ENCODE data around the gene DNASE1.
"Not testable (repeated sequence)": the region's sequence is repeated elsewhere in the genome, so short reads cannot be mapped to it uniquely, and the experiment has no call there.

Gene DNASE1

GRCh38 chr16:3654249-3654991 is at the start of gene DNASE1:
DNASE1 (plus strand) TSS chr16:3654691; CDS start chr16:3655374, 683 bp downstream.
- no peak for DNase-seq (ENCODE audit: low read depth)

- DNase-seq (ENCODE audit: low read depth) = no peak
These were observed 48.0 kb upstream of the DNASE1 start for GRCh38 chr16:3606441-3606840.

GRCh38 chr16:3607161-3607560 is 47.3 kb upstream of the DNASE1 start:
- DNase-seq (ENCODE audit: low read depth) = no peak

GRCh38 chr16:3607634-3608033 is 46.9 kb upstream of the DNASE1 start:
- DNase-seq (ENCODE audit: low read depth) = no peak

GRCh38 chr16:3608069-3608468 is 46.4 kb upstream of the DNASE1 start:
- no peak for DNase-seq (ENCODE audit: low read depth)

GRCh38 chr16:3608976-3609375 is 45.5 kb upstream of the DNASE1 start:
- DNase-seq (ENCODE audit: low read depth) = not testable (repeated sequence)

- no peak for DNase-seq (ENCODE audit: low read depth)
These were observed 44.4 kb upstream of the DNASE1 start for GRCh38 chr16:3609895-3610697.

GRCh38 chr16:3610698-3611145 is 43.8 kb upstream of the DNASE1 start:
- DNase-seq (ENCODE audit: low read depth) = no peak

- DNase-seq (ENCODE audit: low read depth) = peak; percentile 83
These were observed 43.1 kb upstream of the DNASE1 start, which contains the start of gene SLX4 for GRCh38 chr16:3611146-3611975. SLX4 (minus strand) TSS chr16:3611606; CDS start chr16:3608964, 2,642 bp downstream.

GRCh38 chr16:3612510-3613466 is 41.7 kb upstream of the DNASE1 start:
- no peak for DNase-seq (ENCODE audit: low read depth)

- DNase-seq (ENCODE audit: low read depth) = no peak
These were observed 35.7 kb upstream of the DNASE1 start for GRCh38 chr16:3618769-3619141.

GRCh38 chr16:3623642-3624041 is 30.8 kb upstream of the DNASE1 start:
- no peak for DNase-seq (ENCODE audit: low read depth)

- DNase-seq (ENCODE audit: low read depth) = no peak
These were observed 29.2 kb upstream of the DNASE1 start for GRCh38 chr16:3625331-3625730.

- no peak for DNase-seq (ENCODE audit: low read depth)
These were observed 28.4 kb upstream of the DNASE1 start for GRCh38 chr16:3625911-3626732.

- DNase-seq (ENCODE audit: low read depth) = no peak
These were observed 17.0 kb upstream of the DNASE1 start for GRCh38 chr16:3637371-3637923.

- no peak for DNase-seq (ENCODE audit: low read depth)
These were observed 15.4 kb upstream of the DNASE1 start for GRCh38 chr16:3638916-3639644.

- no peak for DNase-seq (ENCODE audit: low read depth)
These were observed 14.3 kb upstream of the DNASE1 start for GRCh38 chr16:3640207-3640606.

GRCh38 chr16:3640632-3641501 is 13.6 kb upstream of the DNASE1 start:
- no peak for DNase-seq (ENCODE audit: low read depth)

All from T-helper 22 cell (primary cell).